HepG2 (cell line): Measurements from ENCODE around the gene QRICH2. TPM values are rescaled to one million over a fixed set of nuclear protein-coding genes. Genes with fewer than 3 reads are reported as not detected.

Experiments
- ATAC-seq: fragments of 200-7000 bp; cut with Tn5 transposase; 3 replicates; pipeline ENCODE4 v1.9.1; 2020; ENCODE audit warnings: mild to moderate bottlenecking, moderate library complexity
- BruUV-seq: library from RNA; stranded (reverse); fragments of 400-500 nt; replicated peaks from 2 replicates; lab custom pipeline; 2021; lab: Mats Ljungman, UMichigan
- CTCF ChIA-PET: fragments of 300-600 bp; formaldehyde crosslinking; extraction: SDS; loops from one replicate; lab custom pipeline; 2021; ENCODE audit warnings: low total read pairs, inconsistent platforms, low intra/inter-chr PET ratio; lab: Yijun Ruan, JAX
- POLR2A ChIA-PET: fragments of 350-600 bp; sonication (Branson Sonifier 250); formaldehyde crosslinking; loops from one replicate; lab custom pipeline; 2020; ENCODE audit warnings: antibody characterized with exemption, inconsistent platforms; lab: Yijun Ruan, JAX
- DNase-seq: peaks from one replicate; pipeline ENCODE4 v3.0.0-alpha.2; 2015; ENCODE audit warnings: low spot score
- FAIRE-seq: peaks from 3 replicates; lab custom pipeline; 2011; peaks lifted over from hg19 to GRCh38; lab: Jason Lieb, UNC
- H2AFZ ChIP-seq: one replicate; pipeline ENCODE4 v1.6.1; 2011; ENCODE audit warnings: low read length, inconsistent platforms
- H3K27ac ChIP-seq: fragments of 300-600 bp; 3 replicates; pipeline ENCODE4 v1.8.0; 2011; ENCODE audit warnings: mixed run types, mild to moderate bottlenecking, mixed read lengths, low read length, inconsistent platforms; ENCODE audit not compliant: insufficient read depth; ENCODE audit errors: extremely low read length
- H3K27me3 ChIP-seq, 2 experiments: fragments of 200-600 bp in 1 of 2; 2 replicates in 1 of 2; 3 replicates in 1 of 2; pipeline versions ENCODE4 v1.6.0 to v1.8.0; 2011; ENCODE audit warnings: low read length in 2 of 2, mild to moderate bottlenecking in 2 of 2, moderate library complexity in 2 of 2, inconsistent platforms in 1 of 2; ENCODE audit not compliant: insufficient read depth in 2 of 2, control insufficient read depth in 1 of 2
- H3K36me3 ChIP-seq, 2 experiments: fragments of 200-600 bp in 1 of 2; replicated peaks in 1 of 2; 2 replicates in 1 of 2; 3 replicates in 1 of 2; pipeline versions ENCODE4 v1.5.1 to v1.8.0; 2011; ENCODE audit warnings: low read length in 2 of 2, inconsistent platforms in 1 of 2; ENCODE audit not compliant: insufficient read depth in 2 of 2, control insufficient read depth in 1 of 2
- H3K4me1 ChIP-seq: 2 replicates; pipeline ENCODE4 v1.5.1; 2012; ENCODE audit warnings: low read length, inconsistent platforms; ENCODE audit not compliant: insufficient read depth
- H3K4me2 ChIP-seq: 2 replicates; pipeline ENCODE4 v1.6.0; 2011; ENCODE audit warnings: low read depth, low read length, inconsistent platforms
- H3K4me3 ChIP-seq, 3 experiments: fragments of 200-600 bp in 1 of 3; sonication (generic), shearing (Covaris generic) in 1 of 3; replicated peaks in 1 of 3; 2 replicates each; pipeline ENCODE4 v1.5.1; 2011 to 2016; ENCODE audit warnings: low read length in 3 of 3, inconsistent platforms in 2 of 3, low read depth in 2 of 3, mild to moderate bottlenecking in 2 of 3, control low read depth in 1 of 3, mixed read lengths in 1 of 3; ENCODE audit not compliant: insufficient read depth in 1 of 3
- H3K79me2 ChIP-seq: one replicate; pipeline ENCODE4 v1.6.1; 2011; ENCODE audit warnings: low read length, inconsistent platforms; ENCODE audit not compliant: insufficient read depth
- H3K9ac ChIP-seq: 2 replicates; pipeline ENCODE4 v1.6.0; 2011; ENCODE audit warnings: mild to moderate bottlenecking, low read depth, low read length, inconsistent platforms; ENCODE audit not compliant: insufficient read depth
- H3K9me3 ChIP-seq: 2 replicates; pipeline ENCODE4 v1.5.1; 2012; ENCODE audit warnings: mild to moderate bottlenecking, low read length
- H4K20me1 ChIP-seq: 2 replicates; pipeline ENCODE4 v1.6.0; 2011; ENCODE audit warnings: inconsistent platforms, mild to moderate bottlenecking, low read length, moderate library complexity; ENCODE audit not compliant: insufficient read depth
- HNRNPUL1 ChIP-seq: fragments of 200-400 bp; formaldehyde crosslinking; IDR thresholded peaks from 2 replicates; pipeline ENCODE4 v1.6.1; 2017; ENCODE audit warnings: low read depth, mild to moderate bottlenecking, low read length, moderate library complexity
- KDM5A ChIP-seq: fragments of 200-600 bp; sonication (generic); IDR thresholded peaks from 2 replicates; pipeline ENCODE4 v1.7.0; 2018; ENCODE audit warnings: antibody characterized with exemption, mild to moderate bottlenecking, low read length, borderline replicate concordance
- MEIS2 ChIP-seq: sonication (generic); formaldehyde crosslinking; IDR thresholded peaks from 2 replicates; pipeline ENCODE4 v1.9.0; 2021; ENCODE audit warnings: mild to moderate bottlenecking, missing genetic modification reagents
- MXD4 ChIP-seq: IDR thresholded peaks from 2 replicates; pipeline ENCODE4 v1.6.1; 2016; ENCODE audit warnings: mild to moderate bottlenecking, missing biosample characterization, missing genetic modification reagents
- MYC ChIP-seq: sonication (generic); formaldehyde crosslinking; IDR thresholded peaks from 2 replicates; pipeline ENCODE4 v1.9.0; 2021; ENCODE audit warnings: missing genetic modification reagents, borderline replicate concordance
- PCBP2 ChIP-seq: fragments of 200-400 bp; formaldehyde crosslinking; optimal IDR thresholded peaks from 2 replicates; pipeline ENCODE3; 2018; ENCODE audit warnings: low read length, low read depth; ENCODE audit not compliant: poor library complexity, severe bottlenecking
- SP2 ChIP-seq: sonication (generic); formaldehyde crosslinking; IDR thresholded peaks from 2 replicates; pipeline ENCODE4 v1.5.1; 2020; ENCODE audit warnings: mild to moderate bottlenecking, missing genetic modification reagents
- STAT5B ChIP-seq: sonication (generic); formaldehyde crosslinking; IDR thresholded peaks from 2 replicates; pipeline ENCODE4 v1.4.0; 2020; ENCODE audit warnings: missing genetic modification reagents
- TCF7 ChIP-seq: sonication (generic); IDR thresholded peaks from 2 replicates; pipeline ENCODE4 v1.6.1; 2016; ENCODE audit warnings: antibody characterized with exemption, low read depth
- ZFP36 ChIP-seq: fragments of 150-350 bp; IDR thresholded peaks from 2 replicates; pipeline ENCODE4 v1.6.1; 2018; ENCODE audit warnings: borderline replicate concordance, low read length, low read depth; ENCODE audit not compliant: partially characterized antibody
- WGBS: methylation state at CpG from one replicate; pipeline ENCODE4 v1.1.6; 2017; ENCODE audit warnings: low lambda C conversion rate; 5-methylcytosine and 5-hydroxymethylcytosine counted together
- in situ Hi-C: cut with HindIII; loops from 2 replicates; pipeline ENCODE4 v1.10.0; 2017; ENCODE audit warnings: low pct_unique_long_range_greater_than_20kb; ENCODE audit not compliant: extremely low pct_ligation_motif_present
- intact Hi-C: fragments of 100-400 bp; cut with micrococcal nuclease; formaldehyde crosslinking; loops from one replicate; pipeline ENCODE4 v1.10.0; 2022; ENCODE audit not compliant: unreplicated experiment
- polyA plus RNA-seq, 8 experiments: library from polyadenylated mRNA; depleted of rRNA in 3 of 8; stranded (reverse) in 7 of 8; unstranded in 1 of 8; fragments of >200 nt; fragmentation: Illumina TruSeq in 4 of 8; extraction: Trizol in 4 of 8; gene quantifications; 2 replicates each; pipeline versions ENCODE4 v1.2.1 to v1.2.3, GENCODE V29; 2011 to 2016; ENCODE audit warnings: low read depth in 4 of 8, missing spikeins in 1 of 8, mixed read lengths in 1 of 8; ENCODE audit not compliant: insufficient read depth in 1 of 8
- total RNA-seq, 5 experiments: library from RNA; depleted of rRNA; stranded (reverse); fragments of >200 nt; fragmentation: Illumina TruSeq; extraction: Trizol; gene quantifications; 2 replicates each; pipeline ENCODE4 v1.2.3, GENCODE V29; 2016; ENCODE audit warnings: low read depth in 1 of 5
- TF ChIP-seq, protein P1 (sequence below): IDR thresholded peaks from 2 replicates; pipeline ENCODE4 v1.6.1; 2016; ENCODE audit warnings: mild to moderate bottlenecking, missing biosample characterization, missing genetic modification reagents
- TF ChIP-seq, protein P2 (sequence below): IDR thresholded peaks from 2 replicates; pipeline ENCODE4 v1.6.1; 2016
- TF ChIP-seq, protein P3 (sequence below): sonication (generic); formaldehyde crosslinking; IDR thresholded peaks from 2 replicates; pipeline ENCODE4 v1.4.0; 2020; ENCODE audit warnings: missing genetic modification reagents, mild to moderate bottlenecking, borderline replicate concordance

QRICH2 gene
- total and polyA plus RNA-seq, 2 of the 13 experiments (the other 11 are each of a cell fraction or from before 2014, with no cell fraction given): 3.7 to 5.7 TPM

DNA sequence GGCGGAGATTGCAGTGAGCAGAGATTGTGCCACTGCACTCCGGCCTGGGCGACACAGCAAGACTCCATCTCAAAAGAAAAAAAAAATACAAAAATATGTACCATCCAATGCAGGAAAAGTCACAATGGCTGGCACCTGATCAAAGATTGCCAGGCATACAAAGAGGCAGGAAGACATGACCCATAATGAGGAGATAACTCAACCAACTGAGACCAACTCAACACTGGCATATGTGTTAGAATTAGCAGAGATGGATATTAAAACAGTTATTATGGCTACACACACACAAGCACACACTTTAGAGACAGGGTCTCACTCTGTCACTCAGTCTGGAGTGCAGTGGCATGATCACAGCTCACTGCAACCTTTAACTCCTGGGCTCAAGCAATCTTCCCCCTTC, 10.6 kb downstream of the QRICH2 start:
- Histone ChIP-seq H3K4me3 (no peak overlapping the region), H3K9me3 (no peaks in the 10 kb centered on the region), H3K4me2 (no peak overlapping the region), H3K4me1 (no peaks in the 10 kb centered on the region), H3K36me3 (peaks cover 3 to 7% of the 10 kb centered on the region in 2 experiments; a peak in 2 of 5 replicates), H3K27ac (no peak overlapping the region), H2AFZ (no peak overlapping the region), H4K20me1 (no peaks in the 10 kb centered on the region), H3K79me2 (no peaks in the 10 kb centered on the region), H3K27me3 (no peaks in the 10 kb centered on the region), H3K9ac (no peak overlapping the region)
- 100% methylated on average over 3 of the region's 3 CpGs for WGBS
- no peak for DNase-seq
- POLR2A ChIA-PET: no interaction called here
- ATAC-seq: no peak
- in situ Hi-C loops (no loop called here), intact Hi-C loops (no loop called here)
- TF ChIP-seq MYC (CRISPR knock-in tag): no peak
- no peak for TF ChIP-seq SP2 (CRISPR knock-in tag)
- no peak for TF ChIP-seq TCF7
- FAIRE-seq: no peak
- BruUV-seq: no TSS peak
- CTCF ChIA-PET: no interaction called here

DNA sequence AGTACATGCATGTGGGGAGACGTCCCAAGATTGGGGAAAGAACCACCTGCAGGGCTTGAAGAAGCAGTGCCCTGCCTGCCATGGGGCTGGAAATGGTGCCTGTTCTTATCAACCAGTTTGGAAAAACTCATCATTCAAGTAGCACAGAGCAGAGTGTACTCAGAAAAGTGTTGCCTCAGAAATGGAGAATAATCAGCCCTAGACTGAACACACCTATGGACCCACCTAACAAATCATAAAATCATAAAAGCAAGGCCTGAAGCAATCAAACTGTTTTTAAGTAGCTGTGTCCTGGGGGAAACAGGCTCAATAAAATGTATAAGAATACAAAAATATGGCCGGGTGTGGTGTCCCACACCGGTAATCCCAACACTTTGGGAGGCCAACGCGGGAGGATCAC, 11.2 kb downstream of the QRICH2 start:
- no peak overlapping the region for H3K27ac ChIP-seq
- H2AFZ ChIP-seq: no peak overlapping the region
- WGBS: 96% methylated on average over 5 of the region's 5 CpGs
- no peaks in the 10 kb centered on the region for H4K20me1 ChIP-seq
- intact Hi-C loops: no loop called here
- no TSS peak for BruUV-seq
- H3K27me3 ChIP-seq: no peaks in the 10 kb centered on the region
- FAIRE-seq (no peak), ATAC-seq (no peak), DNase-seq (no peak)
- no peak overlapping the region for H3K4me2 ChIP-seq
- POLR2A ChIA-PET: no interaction called here
- no peaks in the 10 kb centered on the region for H3K79me2 ChIP-seq
- H3K4me3 ChIP-seq: no peak overlapping the region
- no peaks in the 10 kb centered on the region for H3K9me3 ChIP-seq
- in situ Hi-C loops: no loop called here
- H3K36me3 ChIP-seq: peaks cover 6 to 7% of the 10 kb centered on the region in 2 experiments; a peak in 2 of 5 replicates
- no peaks in the 10 kb centered on the region for H3K4me1 ChIP-seq
- CTCF ChIA-PET: no interaction called here
- no peak overlapping the region for H3K9ac ChIP-seq
- TF ChIP-seq MEIS2 (CRISPR knock-in tag): no peak
- no peak for TF ChIP-seq PCBP2
- TF ChIP-seq, protein P1, sequence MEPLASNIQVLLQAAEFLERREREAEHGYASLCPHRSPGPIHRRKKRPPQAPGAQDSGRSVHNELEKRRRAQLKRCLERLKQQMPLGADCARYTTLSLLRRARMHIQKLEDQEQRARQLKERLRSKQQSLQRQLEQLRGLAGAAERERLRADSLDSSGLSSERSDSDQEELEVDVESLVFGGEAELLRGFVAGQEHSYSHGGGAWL: no peak
- TF ChIP-seq MXD4 (CRISPR knock-in tag): no peak
- no peak for TF ChIP-seq STAT5B (CRISPR knock-in tag)
- TF ChIP-seq, protein P2, sequence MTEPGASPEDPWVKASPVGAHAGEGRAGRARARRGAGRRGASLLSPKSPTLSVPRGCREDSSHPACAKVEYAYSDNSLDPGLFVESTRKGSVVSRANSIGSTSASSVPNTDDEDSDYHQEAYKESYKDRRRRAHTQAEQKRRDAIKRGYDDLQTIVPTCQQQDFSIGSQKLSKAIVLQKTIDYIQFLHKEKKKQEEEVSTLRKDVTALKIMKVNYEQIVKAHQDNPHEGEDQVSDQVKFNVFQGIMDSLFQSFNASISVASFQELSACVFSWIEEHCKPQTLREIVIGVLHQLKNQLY (CRISPR knock-in tag): no peak
- TF ChIP-seq ZFP36: no peak
- no peak for TF ChIP-seq KDM5A
- TF ChIP-seq, protein P3, sequence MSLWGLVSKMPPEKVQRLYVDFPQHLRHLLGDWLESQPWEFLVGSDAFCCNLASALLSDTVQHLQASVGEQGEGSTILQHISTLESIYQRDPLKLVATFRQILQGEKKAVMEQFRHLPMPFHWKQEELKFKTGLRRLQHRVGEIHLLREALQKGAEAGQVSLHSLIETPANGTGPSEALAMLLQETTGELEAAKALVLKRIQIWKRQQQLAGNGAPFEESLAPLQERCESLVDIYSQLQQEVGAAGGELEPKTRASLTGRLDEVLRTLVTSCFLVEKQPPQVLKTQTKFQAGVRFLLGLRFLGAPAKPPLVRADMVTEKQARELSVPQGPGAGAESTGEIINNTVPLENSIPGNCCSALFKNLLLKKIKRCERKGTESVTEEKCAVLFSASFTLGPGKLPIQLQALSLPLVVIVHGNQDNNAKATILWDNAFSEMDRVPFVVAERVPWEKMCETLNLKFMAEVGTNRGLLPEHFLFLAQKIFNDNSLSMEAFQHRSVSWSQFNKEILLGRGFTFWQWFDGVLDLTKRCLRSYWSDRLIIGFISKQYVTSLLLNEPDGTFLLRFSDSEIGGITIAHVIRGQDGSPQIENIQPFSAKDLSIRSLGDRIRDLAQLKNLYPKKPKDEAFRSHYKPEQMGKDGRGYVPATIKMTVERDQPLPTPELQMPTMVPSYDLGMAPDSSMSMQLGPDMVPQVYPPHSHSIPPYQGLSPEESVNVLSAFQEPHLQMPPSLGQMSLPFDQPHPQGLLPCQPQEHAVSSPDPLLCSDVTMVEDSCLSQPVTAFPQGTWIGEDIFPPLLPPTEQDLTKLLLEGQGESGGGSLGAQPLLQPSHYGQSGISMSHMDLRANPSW (CRISPR knock-in tag): no peak
- TF ChIP-seq HNRNPUL1: no peak
